Urinary bladder (tissue), 4 donors: ENCODE data around the gene CADPS2. TPM values are rescaled to one million over a fixed set of nuclear protein-coding genes. Genes with fewer than 3 reads are reported as not detected.

Source experiments
- DNase-seq: peaks from one replicate; pipeline ENCODE4 v3.0.0-alpha.2; 2015; ENCODE audit errors: extremely low spot score
- H3K27ac ChIP-seq: one replicate; pipeline ENCODE4 v1.5.1; 2013; ENCODE audit warnings: low read depth, mild to moderate bottlenecking, moderate library complexity
- H3K36me3 ChIP-seq: one replicate; pipeline ENCODE4 v1.6.1; 2013; ENCODE audit warnings: mild to moderate bottlenecking, moderate library complexity; ENCODE audit not compliant: insufficient read depth
- H3K4me1 ChIP-seq: one replicate; pipeline ENCODE4 v1.6.1; 2013; ENCODE audit warnings: mild to moderate bottlenecking, moderate library complexity; ENCODE audit not compliant: insufficient read depth
- H3K4me3 ChIP-seq: one replicate; pipeline ENCODE4 v1.5.1; 2013; ENCODE audit warnings: low read depth, low read length
- WGBS: extraction: QIAGEN DNeasy Blood & Tissue Kit; methylation state at CpG from one replicate; pipeline ENCODE4 v1.1.7; 2013; 5-methylcytosine and 5-hydroxymethylcytosine counted together
- polyA plus RNA-seq: library from polyadenylated mRNA; stranded (reverse); fragments of 200-250 nt; gene quantifications from one replicate; pipeline ENCODE4 v1.2.3, GENCODE V29; 2013
- total RNA-seq: library from RNA; depleted of rRNA; stranded (reverse); fragments of >200 nt; gene quantifications from one replicate; pipeline ENCODE4 v1.2.3, GENCODE V29; 2014
- donor health status: healthy with polysubstance abuse.
- donor health status: healthy.

CADPS2 gene
- total and polyA plus RNA-seq, 2 donors = 5.5 to 36.0 TPM

DNA sequence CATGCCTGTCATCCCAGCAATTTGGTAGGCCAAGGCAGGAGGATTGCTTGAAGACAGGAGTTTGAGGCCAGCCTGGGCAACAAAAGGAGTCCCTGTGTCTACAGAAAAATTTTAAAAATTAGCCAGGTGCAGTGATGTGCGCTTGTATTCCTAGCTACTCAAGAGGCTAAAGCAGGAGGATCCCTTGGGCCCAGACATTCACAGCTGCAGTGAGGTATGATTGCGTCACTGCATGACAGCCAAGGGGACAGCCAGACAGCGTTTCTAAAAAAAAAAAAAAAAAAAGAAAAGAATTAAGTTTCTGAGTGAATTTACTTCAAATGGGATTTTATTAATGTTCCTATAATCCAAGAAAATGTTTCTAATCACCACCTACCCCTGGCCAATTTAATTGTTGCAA is 96.1 kb downstream of the CADPS2 start:
- Histone ChIP-seq H3K36me3 (no peaks in the 10 kb centered on the region), H3K4me1 (no peaks in the 10 kb centered on the region), H3K27ac (no peak overlapping the region), H3K4me3 (no peak overlapping the region)
- DNase-seq = no peak
- 71% methylated on average over 3 of the region's 3 CpGs for WGBS

DNA sequence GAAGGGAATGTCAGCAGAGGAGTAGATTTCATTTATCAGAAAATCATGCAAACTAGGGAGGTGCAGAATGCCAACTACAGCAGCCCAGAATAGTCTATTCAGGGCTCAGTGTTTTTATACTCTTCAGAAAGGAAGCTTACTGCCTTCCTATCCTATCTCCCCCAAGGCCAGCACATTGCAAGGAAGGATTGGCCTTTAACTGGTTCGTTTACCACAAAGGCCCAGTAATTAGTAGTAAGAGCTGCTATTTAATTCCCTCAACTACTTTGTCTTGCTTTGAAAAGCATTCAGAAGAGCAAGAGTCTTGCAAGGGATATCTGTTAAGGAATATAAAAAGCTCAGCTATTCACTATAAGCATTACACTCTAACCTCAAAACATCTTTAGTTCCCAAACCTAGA is 97.1 kb downstream of the CADPS2 start:
- DNase-seq = no peak
- 29% methylated on average over 1 of the region's 1 CpG for WGBS
- H3K4me1 ChIP-seq = no peaks in the 10 kb centered on the region
- H3K4me3 ChIP-seq = no peak overlapping the region
- no peaks in the 10 kb centered on the region for H3K36me3 ChIP-seq
- no peak overlapping the region for H3K27ac ChIP-seq

DNA sequence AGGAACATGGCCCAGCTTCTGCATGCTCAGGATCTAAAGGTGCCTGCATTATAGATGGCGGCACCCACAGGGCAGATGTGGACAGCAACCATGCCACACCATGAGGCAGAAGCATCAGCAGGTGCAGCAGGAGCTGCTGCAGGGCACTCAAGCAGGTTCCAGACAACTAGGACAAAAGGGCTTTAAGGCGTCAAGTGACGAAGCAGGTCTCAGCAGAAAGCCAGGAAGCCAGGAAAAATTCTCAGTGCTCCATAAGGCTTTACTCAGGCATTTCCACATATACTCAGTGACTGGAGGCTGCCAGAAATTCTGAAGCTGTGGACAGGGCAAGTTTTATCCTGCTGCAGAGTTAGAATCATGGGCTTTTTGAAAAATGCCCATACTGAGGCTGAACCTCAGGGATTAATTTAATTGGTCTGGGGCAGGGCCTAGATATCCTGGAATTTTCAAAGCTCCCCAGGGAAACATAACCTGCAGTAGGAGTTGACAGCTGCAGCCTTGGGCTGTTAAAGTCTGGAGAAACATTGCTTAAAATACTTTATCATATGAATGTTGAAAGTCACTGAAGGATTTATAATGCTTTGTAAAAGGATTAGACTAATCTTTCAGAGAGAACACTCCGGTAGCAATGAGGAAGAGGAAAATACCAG is 115.4 kb downstream of the CADPS2 start:
- 43% methylated on average over 4 of the region's 4 CpGs for WGBS
- DNase-seq = no peak
- Histone ChIP-seq H3K27ac (no peak overlapping the region), H3K36me3 (no peaks in the 10 kb centered on the region), H3K4me3 (no peak overlapping the region), H3K4me1 (no peaks in the 10 kb centered on the region)

DNA sequence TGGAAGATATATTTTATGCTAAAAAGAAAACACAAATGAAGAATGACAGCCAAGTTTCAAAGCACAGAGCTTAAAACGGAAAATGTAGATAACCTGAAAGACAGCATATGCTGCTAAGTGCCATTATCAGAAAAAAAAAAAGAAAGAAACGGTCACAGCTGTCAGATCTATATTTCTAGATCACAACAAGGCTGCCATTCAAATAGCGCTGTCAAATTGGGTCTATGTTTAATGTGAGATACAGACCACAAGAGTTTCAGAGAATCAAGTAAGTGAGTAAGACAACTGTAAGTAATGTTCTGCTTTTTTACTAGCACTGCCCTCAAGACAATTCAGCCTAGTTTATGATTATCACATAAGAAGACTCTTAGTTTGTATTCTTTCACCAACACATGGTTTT is 117.4 kb downstream of the CADPS2 start:
- Histone ChIP-seq H3K4me3 (no peak overlapping the region), H3K27ac (no peak overlapping the region), H3K36me3 (no peaks in the 10 kb centered on the region), H3K4me1 (no peaks in the 10 kb centered on the region)
- WGBS = 81% methylated on average over 3 of the region's 3 CpGs
- DNase-seq = no peak

DNA sequence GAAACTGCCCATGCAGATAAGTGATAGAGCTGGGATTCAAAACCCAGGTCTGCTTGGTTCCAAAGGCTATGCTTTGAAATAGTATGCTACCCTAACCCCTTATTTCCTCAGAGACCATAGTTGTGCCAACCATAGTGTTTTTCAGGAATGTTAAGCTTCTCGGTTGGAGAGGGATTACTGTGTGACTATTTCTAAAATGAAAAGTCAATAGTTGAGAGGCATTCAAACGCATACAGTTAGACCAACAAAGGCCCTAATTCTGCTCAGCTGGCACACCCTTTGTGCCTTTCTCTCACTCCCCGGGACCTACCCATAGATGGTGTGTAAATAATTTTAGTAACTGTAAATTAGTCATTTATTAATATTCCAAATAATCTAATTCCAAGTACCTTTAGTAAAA is 118.9 kb downstream of the CADPS2 start:
- no peaks in the 10 kb centered on the region for H3K4me1 ChIP-seq
- no peak overlapping the region for H3K27ac ChIP-seq
- no peaks in the 10 kb centered on the region for H3K36me3 ChIP-seq
- no peak overlapping the region for H3K4me3 ChIP-seq
- WGBS = 83% methylated on average over 3 of the region's 3 CpGs
- no peak for DNase-seq

- WGBS = 98% methylated on average over 1 of the region's 1 CpG
- Histone ChIP-seq H3K36me3 (no peaks in the 10 kb centered on the region), H3K4me1 (no peaks in the 10 kb centered on the region), H3K4me3 (no peak overlapping the region), H3K27ac (no peak overlapping the region)
- no peak for DNase-seq
These were observed 119.7 kb downstream of the CADPS2 start for GRCh38 chr7:122766593-122766992.

DNA sequence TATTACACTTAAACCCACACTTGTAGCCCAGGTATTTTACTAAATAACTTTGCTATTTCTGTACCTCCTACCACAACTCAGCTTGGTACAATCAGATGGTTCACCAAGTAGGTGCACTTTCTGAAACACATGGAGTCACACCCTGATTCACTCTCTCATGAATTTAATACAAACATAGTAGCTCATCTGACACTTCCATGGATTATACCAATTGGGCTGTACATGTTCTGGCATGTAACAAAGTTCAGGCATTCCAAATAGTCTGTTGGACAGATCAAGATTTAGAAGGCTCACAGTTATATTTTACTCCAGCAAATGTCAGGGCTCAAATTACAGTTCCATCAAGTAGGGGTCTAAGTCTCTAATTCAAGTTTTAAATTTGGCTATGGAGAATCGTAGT is 121.4 kb downstream of the CADPS2 start:
- no peak overlapping the region for H3K4me3 ChIP-seq
- 81% methylated on average over 1 of the region's 1 CpG for WGBS
- no peak overlapping the region for H3K27ac ChIP-seq
- no peak for DNase-seq
- H3K36me3 ChIP-seq = no peaks in the 10 kb centered on the region
- H3K4me1 ChIP-seq = no peaks in the 10 kb centered on the region

- no peaks in the 10 kb centered on the region for H3K4me1 ChIP-seq
- 57% methylated on average over 2 of the region's 2 CpGs for WGBS
These were observed 122.2 kb downstream of the CADPS2 start for GRCh38 chr7:122764020-122764419.

GRCh38 chr7:122762071-122762470 is 124.2 kb downstream of the CADPS2 start:
- WGBS = 75% methylated on average over 2 of the region's 2 CpGs
- DNase-seq = no peak
- no peak overlapping the region for H3K4me3 ChIP-seq
- no peaks in the 10 kb centered on the region for H3K4me1 ChIP-seq
- H3K36me3 ChIP-seq = no peaks in the 10 kb centered on the region
- no peak overlapping the region for H3K27ac ChIP-seq

More at GRCh38 chr7:122764020-122764419, 122.2 kb downstream of the CADPS2 start:
- DNase-seq = no peak
- Histone ChIP-seq H3K27ac (no peak overlapping the region), H3K36me3 (no peaks in the 10 kb centered on the region), H3K4me3 (no peak overlapping the region)

DNA sequence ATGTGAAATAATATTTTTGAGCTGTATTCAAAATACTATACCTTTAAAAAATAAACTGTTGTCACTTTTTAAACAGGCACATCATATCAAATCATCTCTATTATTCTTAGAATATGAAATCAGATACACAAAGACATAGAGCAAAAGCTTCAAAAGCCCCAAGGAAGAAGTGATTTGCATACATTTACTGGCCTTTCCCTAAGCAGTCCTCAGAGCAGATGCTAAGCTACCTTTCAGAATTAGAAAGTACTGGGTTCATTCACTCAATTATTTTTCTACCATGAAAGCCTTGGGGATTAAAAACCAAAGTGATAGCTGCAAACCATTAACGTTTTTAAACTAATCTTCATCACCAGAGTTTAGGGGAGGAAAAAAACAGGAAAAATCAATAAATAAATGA is 127.8 kb downstream of the CADPS2 start:
- Histone ChIP-seq H3K4me1 (no peaks in the 10 kb centered on the region), H3K4me3 (no peak overlapping the region), H3K27ac (no peak overlapping the region), H3K36me3 (no peaks in the 10 kb centered on the region)
- no peak for DNase-seq
- 65% methylated on average over 1 of the region's 1 CpG for WGBS

DNA sequence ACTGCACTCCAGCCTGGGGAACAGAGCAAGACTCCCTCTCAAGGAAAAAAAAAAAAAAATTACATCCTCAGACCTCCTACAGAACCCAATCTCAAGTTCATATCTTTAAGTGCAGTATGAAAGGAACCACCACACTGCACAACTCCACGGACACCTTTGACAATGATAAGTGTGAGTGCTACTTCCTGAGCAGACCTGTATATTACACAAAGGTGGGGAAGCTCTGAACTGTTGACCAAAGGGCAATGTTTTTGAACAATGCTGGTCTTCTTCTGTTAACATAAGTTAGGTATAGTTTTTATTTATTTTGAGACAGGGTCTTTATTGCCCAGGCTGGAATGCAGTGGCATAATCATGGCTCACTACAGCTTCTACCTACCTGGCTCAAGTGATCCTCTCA is 129.4 kb downstream of the CADPS2 start:
- Histone ChIP-seq H3K27ac (no peak overlapping the region), H3K4me1 (no peaks in the 10 kb centered on the region), H3K36me3 (no peaks in the 10 kb centered on the region), H3K4me3 (no peak overlapping the region)
- DNase-seq = no peak
- 74% methylated on average over 1 of the region's 1 CpG for whole genome bisulfite sequencing

GRCh38 chr7:122755696-122756095 is 130.6 kb downstream of the CADPS2 start:
- H3K4me1 ChIP-seq = no peaks in the 10 kb centered on the region
- no peaks in the 10 kb centered on the region for H3K36me3 ChIP-seq
- no peak overlapping the region for H3K27ac ChIP-seq
- no peak overlapping the region for H3K4me3 ChIP-seq
- no peak for DNase-seq
- WGBS = 40% methylated on average over 2 of the region's 2 CpGs

GRCh38 chr7:122752583-122752982 is 133.7 kb downstream of the CADPS2 start:
- no peak for DNase-seq
- H3K4me3 ChIP-seq = no peak overlapping the region
- H3K4me1 ChIP-seq = no peaks in the 10 kb centered on the region
- H3K36me3 ChIP-seq = no peaks in the 10 kb centered on the region
- WGBS = 75% methylated on average over 3 of the region's 3 CpGs
- no peak overlapping the region for H3K27ac ChIP-seq

GRCh38 chr7:122750389-122750788 is 135.9 kb downstream of the CADPS2 start:
- no peak overlapping the region for H3K27ac ChIP-seq
- 94% methylated on average over 2 of the region's 2 CpGs for WGBS
- H3K4me1 ChIP-seq = no peaks in the 10 kb centered on the region

DNA sequence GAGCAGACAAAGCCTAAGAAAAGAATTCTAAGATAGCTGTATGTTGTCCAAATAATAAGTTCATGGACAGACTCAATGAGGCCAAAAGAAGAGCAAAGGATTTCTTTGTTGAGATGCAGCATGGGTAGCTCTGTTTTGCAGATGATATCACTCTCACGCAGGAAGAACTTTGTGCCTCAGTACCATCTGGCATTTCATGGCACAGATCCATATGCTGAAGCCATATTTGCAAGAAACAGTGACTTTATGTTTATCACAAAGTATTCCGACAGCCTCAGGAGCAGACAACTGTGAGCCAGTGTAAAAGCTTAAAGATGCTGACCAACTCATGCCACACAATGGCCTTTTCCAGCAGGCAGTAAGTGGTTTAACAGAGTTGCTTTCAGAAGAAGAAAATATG is 138.1 kb downstream of the CADPS2 start:
- no peak overlapping the region for H3K4me3 ChIP-seq
- H3K36me3 ChIP-seq = no peaks in the 10 kb centered on the region
- H3K27ac ChIP-seq = no peak overlapping the region
- no peak for DNase-seq
- H3K4me1 ChIP-seq = no peaks in the 10 kb centered on the region
- WGBS = 92% methylated on average over 2 of the region's 2 CpGs

More at GRCh38 chr7:122750389-122750788, 135.9 kb downstream of the CADPS2 start:
- Histone ChIP-seq H3K36me3 (no peaks in the 10 kb centered on the region), H3K4me3 (no peak overlapping the region)
- DNase-seq = no peak
